ENCODE results near the gene TADA2A.

DNA sequence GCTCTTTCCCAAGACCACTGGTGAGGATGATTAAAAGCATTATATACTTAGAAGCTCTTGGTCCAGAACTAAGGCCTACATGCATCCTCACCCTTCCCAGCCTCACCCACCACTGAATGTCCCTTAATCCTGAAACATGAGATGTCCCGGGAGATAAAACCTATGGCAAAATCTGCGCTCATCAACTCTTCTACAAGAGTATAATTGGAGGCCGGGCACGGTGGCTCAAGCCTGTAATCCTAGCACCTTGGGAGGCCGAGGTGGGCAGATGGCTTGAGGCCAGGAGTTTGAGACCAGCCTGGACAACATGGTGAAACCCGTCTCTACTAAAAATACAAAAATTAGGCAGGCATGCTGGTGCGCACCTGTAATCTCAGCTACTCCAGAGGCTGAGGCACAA, 13.3 kb upstream of the TADA2A start:
- TF ChIP-seq, protein P1, sequence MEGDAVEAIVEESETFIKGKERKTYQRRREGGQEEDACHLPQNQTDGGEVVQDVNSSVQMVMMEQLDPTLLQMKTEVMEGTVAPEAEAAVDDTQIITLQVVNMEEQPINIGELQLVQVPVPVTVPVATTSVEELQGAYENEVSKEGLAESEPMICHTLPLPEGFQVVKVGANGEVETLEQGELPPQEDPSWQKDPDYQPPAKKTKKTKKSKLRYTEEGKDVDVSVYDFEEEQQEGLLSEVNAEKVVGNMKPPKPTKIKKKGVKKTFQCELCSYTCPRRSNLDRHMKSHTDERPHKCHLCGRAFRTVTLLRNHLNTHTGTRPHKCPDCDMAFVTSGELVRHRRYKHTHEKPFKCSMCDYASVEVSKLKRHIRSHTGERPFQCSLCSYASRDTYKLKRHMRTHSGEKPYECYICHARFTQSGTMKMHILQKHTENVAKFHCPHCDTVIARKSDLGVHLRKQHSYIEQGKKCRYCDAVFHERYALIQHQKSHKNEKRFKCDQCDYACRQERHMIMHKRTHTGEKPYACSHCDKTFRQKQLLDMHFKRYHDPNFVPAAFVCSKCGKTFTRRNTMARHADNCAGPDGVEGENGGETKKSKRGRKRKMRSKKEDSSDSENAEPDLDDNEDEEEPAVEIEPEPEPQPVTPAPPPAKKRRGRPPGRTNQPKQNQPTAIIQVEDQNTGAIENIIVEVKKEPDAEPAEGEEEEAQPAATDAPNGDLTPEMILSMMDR (IDR thresholded peaks at IDR 0.05) = no peak
- TF ChIP-seq EP300 (IDR thresholded peaks at IDR 0.05) = no peak
- TF ChIP-seq POLR2A (IDR thresholded peaks at IDR 0.05) = no peak
- TF ChIP-seq POLR2AphosphoS5 (IDR thresholded peaks at IDR 0.05) = no peak

Data from suprapubic skin (tissue), 4 donors.